ENCODE measurements around the gene SMYD1.

GRCh38 chr2:88159955-88160415 lies 92.4 kb downstream of the SMYD1 start:
- peak; percentile 78 to 87 (median 82) for TF ChIP-seq CTCF (IDR thresholded peaks at IDR 0.05)
- no peak for TF ChIP-seq POLR2A (IDR thresholded peaks at IDR 0.05)
